Activated CD8-positive, alpha-beta memory T cell treated with anti-CD3 and anti-CD28 coated beads for 24 hours (primary cell): ENCODE results near the gene ROPN1L.

Experiments
- DNase-seq: peaks from one replicate; pipeline ENCODE4 v3.0.0-alpha.2; 2020

ROPN1L gene

GRCh38 chr5:10431415-10431814 is 10.3 kb upstream of the ROPN1L start:
- DNase-seq = no peak

GRCh38 chr5:10432059-10433008 is 9.3 kb upstream of the ROPN1L start:
- no peak for DNase-seq

- DNase-seq = no peak
These were observed 7.3 kb upstream of the ROPN1L start for GRCh38 chr5:10434392-10434791.

GRCh38 chr5:10438301-10438700 is 3.4 kb upstream of the ROPN1L start:
- no peak for DNase-seq

GRCh38 chr5:10439692-10440091 is 2.0 kb upstream of the ROPN1L start:
- no peak for DNase-seq

- no peak for DNase-seq
These were observed 1.2 kb upstream of the ROPN1L start for GRCh38 chr5:10440367-10440990.

- DNase-seq = no peak
These were observed 335 bp downstream of the ROPN1L start for GRCh38 chr5:10441992-10442435.

GRCh38 chr5:10442576-10442975 is 897 bp downstream of the ROPN1L start:
- no peak for DNase-seq

- DNase-seq = no peak
These were observed 3.7 kb downstream of the ROPN1L start for GRCh38 chr5:10445352-10445751.

GRCh38 chr5:10446490-10446889 is 4.8 kb downstream of the ROPN1L start:
- DNase-seq = no peak

- no peak for DNase-seq
These were observed 5.4 kb downstream of the ROPN1L start for GRCh38 chr5:10447041-10447440.

GRCh38 chr5:10448754-10449360 is 7.2 kb downstream of the ROPN1L start:
- DNase-seq = peak; percentile 51

GRCh38 chr5:10451137-10451824 is 9.6 kb downstream of the ROPN1L start:
- DNase-seq = no peak

GRCh38 chr5:10452768-10453331 is 11.2 kb downstream of the ROPN1L start:
- no peak for DNase-seq

- no peak for DNase-seq
These were observed 11.9 kb downstream of the ROPN1L start for GRCh38 chr5:10453545-10453944.

- no peak for DNase-seq
These were observed 13.1 kb downstream of the ROPN1L start for GRCh38 chr5:10454591-10455276.

- DNase-seq = no peak
These were observed 13.6 kb downstream of the ROPN1L start for GRCh38 chr5:10455277-10455670.

GRCh38 chr5:10456583-10457420 is 15.1 kb downstream of the ROPN1L start:
- DNase-seq = no peak

- DNase-seq = no peak
These were observed 16.2 kb downstream of the ROPN1L start for GRCh38 chr5:10457682-10458574.
